GM21381 (cell line): Measurements from ENCODE around the gene UTP20.

Experiments used
- ATAC-seq: cut with Tn5 transposase; IDR thresholded peaks from one replicate; pipeline ENCODE4 v1.9.1; 2021; ENCODE audit warnings: mild to moderate bottlenecking, moderate library complexity; ENCODE audit not compliant: unreplicated experiment

Gene UTP20

DNA sequence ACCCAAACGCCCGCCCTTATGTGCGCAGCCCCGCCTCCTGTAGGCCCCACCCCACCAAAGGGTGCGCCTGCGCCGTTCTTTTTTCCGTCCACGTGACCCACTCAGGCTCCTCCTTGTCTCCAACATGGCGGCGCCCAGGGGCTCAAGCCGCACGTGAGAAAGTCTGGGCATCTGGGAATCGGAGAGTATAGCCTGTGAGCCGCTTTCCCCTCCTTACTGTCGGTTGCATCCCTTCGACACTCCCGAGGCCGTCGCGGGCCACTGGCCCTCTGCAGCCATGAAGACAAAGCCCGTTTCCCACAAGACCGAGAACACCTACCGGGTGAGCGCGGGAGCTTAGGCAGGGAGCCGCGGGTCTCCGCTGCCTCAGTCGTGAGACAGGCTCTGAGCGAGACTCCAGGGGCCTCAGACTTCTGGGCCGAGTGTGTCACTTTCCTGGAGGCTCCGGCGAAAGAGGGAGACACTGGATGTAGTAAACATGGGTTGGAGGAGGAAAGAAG is at the start of gene UTP20:
UTP20 (plus strand) TSS at position 100 of the 500 bp plus-strand sequence; CDS start at position 278, 178 bp downstream.
- peak; percentile 99 for ATAC-seq

DNA sequence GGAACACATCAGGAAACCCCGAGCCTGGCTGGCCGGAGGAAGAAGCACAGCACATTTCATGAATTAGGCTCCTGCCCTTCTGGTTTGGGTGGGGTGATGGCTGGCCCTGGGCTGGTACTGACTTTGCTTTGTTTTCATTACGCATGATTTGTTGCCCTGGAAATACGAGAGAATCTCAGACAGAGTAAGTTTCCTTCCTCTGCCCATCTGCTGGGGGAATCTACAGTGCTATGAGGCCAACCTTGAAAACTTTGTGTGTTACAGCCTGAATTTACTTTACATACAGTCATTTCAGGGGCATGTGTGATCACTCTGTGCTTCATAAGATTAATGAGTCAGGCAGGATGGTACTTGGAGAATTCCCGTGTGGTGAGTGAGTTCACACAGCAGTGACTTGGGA is 49.4 kb upstream of the UTP20 start:
- no peak for ATAC-seq

DNA sequence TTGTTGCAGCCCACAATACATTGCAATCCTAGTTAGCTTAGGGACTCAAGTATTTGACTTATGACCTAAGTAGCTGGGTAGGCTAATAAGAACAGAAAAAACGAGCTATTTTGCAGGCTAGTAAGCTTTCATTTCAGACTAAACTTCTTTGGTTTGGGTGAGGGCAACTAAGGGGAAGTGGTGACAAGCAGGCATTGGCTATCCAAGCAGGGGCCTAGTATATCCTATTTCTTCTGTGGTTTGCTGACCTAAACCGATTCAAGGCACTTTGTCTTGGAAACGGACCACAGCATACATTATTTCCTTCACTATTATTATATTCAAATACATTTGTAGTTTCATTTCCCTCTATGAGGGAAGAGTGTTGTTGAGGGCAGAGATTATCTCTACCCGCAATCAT is 48.3 kb upstream of the UTP20 start:
- no peak for ATAC-seq

GRCh38 chr12:101235686-101236085 is 44.2 kb upstream of the UTP20 start:
- ATAC-seq: no peak

- ATAC-seq: no peak
Measured at GRCh38 chr12:101238306-101238705, 41.6 kb upstream of the UTP20 start.

DNA sequence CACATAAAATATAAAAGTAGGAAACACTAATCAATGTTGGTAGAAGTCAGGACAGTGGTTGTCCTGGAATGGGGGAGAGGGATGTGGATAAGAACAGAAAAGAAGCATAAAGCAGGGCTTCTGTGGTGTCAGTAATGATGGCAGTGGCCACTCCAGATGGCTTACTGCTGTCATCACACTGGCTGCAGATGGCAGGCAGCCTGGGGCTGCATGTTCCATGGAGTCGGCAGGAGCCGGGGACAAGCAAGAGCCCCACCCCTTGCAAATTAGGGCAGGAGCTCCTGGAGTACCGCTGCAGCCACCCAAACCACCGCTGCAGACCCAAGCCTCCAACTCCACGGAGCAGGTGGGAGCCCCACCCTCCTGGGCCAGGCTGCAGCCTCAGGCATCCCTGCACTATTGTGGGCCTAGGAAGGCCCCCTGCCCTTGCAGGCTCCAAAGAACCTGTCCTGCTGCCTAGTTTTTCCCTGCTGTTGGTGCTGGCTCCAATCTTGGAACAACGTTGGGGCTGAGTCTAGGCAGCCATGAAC is 41.0 kb upstream of the UTP20 start:
- ATAC-seq: no peak

DNA sequence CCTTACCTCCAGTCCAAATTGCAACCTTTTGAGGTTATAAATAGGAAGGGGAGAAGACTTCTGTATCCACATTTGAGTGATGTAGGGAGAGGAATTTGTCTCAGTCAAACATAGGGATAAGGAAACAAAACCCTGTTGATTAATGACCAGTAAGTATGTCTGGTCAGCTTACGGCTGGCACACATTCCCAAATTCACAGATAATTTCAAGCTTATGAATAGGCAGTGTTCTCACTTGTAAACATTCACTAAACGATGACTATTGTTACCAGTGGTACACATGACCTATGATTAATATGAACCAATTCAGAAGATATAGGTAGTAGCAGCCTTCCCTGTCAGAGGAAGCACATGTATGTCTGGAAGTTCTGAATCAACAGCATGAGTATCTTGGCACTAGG is 36.8 kb upstream of the UTP20 start:
- ATAC-seq: no peak

- ATAC-seq: no peak
Measured at GRCh38 chr12:101243616-101244015, 36.3 kb upstream of the UTP20 start.

DNA sequence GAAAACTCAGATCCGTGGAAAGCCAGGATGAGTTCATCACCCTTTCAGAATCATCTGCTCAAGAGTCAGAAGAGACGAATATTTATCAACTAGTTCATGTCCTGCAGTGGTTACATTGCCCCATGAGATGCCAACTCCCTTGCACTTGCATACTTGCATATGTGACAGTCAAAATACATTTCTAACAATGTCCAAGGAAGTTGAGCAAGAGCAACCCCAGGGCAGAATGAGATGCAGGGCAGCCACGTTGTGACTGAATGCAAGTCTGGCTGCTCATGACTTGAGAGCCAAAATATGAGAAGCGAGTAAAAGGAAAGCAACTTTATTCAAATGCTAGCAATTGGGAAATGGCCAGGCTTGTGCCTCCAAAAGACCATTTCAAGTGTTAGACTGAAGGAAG is 23.6 kb upstream of the UTP20 start:
- no peak for ATAC-seq

GRCh38 chr12:101257357-101257756 is 22.5 kb upstream of the UTP20 start:
- no peak for ATAC-seq

GRCh38 chr12:101267111-101267510 is 12.8 kb upstream of the UTP20 start:
- ATAC-seq: no peak

- ATAC-seq: no peak
Measured at GRCh38 chr12:101276433-101276832, 3.5 kb upstream of the UTP20 start.

GRCh38 chr12:101277443-101277842 is 2.5 kb upstream of the UTP20 start:
- ATAC-seq: no peak

- no peak for ATAC-seq
Measured at GRCh38 chr12:101287357-101287756, 7.5 kb downstream of the UTP20 start.

- no peak for ATAC-seq
Measured at GRCh38 chr12:101297661-101298060, 17.8 kb downstream of the UTP20 start.

DNA sequence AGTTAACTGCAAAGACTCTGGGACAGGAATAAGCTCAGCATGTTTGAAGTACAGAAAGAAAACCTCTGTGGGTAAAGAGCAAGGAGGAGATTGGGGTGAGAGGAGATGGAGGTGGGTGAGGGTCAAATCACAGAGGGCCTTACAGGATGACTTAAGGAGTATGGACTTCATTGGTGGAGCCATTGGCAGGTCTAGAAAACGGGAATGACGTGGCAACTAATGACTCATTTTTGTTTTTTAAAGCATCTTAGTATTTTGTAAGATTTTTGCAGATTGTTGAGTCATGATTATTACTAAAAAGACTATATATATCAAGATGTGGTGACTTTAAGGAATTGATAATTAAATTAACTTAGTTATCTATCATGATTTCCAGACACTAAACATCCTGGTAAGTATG is 18.5 kb downstream of the UTP20 start:
- ATAC-seq: no peak

DNA sequence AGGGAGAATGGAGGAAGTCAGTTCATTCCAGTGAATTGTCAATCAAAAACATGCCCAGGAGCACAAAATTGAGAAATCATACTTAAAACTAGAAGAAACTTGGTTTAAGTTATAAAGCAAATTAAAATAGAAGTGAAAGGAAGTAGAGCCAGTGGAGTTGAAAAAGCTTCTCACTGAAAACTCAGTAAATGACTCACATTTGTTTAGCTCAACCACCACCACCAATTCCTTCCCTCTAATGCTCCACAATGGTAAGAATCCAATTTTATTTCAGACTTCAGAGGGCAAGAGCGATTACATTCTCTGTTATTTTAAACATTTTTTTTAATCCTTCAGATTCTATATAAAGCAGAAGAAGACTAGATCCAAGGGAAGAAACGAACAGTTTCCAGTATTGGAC is 19.4 kb downstream of the UTP20 start:
- no peak for ATAC-seq

DNA sequence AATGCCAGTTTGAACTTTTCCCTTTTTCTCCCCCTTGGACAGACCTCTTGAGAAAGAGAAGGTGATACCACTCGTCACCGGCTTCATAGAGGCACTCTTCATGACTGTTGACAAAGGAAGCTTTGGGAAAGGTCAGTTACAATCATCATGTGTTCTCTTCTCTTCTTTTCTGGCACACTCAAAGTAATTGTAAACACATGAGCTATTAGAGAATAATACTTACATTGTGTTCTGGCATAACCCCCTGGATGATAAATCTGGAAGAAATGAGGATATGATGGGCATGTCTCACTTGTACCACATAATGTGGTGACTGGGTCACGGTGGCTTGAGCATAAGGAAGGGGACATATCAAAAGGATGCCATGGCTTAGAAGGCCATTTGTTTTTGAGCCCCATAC is 20.0 kb downstream of the UTP20 start:
- ATAC-seq: no peak

- ATAC-seq: no peak
Measured at GRCh38 chr12:101302741-101303140, 22.8 kb downstream of the UTP20 start.

GRCh38 chr12:101305226-101305779 is 25.4 kb downstream of the UTP20 start:
- no peak for ATAC-seq

GRCh38 chr12:101305794-101306193 is 25.9 kb downstream of the UTP20 start:
- ATAC-seq: no peak

DNA sequence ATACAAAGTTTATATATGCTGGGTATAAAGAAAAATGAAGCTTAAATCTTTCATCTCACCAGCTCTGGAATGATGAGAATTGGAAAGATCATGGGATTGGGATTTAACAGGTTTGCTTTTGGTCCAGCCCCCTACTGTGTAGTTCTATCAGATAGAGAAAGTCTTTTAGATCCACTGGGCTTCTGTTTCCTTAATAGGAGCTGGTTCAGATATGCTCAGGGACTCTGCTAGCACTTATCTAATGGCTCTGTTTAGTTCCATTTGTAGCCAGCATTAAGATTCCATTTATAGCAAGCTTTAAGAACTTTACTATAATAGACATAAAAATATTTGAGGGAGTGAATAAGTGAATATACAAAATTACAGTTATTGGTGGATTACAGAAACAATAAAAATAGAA is 42.6 kb downstream of the UTP20 start:
- ATAC-seq: no peak

DNA sequence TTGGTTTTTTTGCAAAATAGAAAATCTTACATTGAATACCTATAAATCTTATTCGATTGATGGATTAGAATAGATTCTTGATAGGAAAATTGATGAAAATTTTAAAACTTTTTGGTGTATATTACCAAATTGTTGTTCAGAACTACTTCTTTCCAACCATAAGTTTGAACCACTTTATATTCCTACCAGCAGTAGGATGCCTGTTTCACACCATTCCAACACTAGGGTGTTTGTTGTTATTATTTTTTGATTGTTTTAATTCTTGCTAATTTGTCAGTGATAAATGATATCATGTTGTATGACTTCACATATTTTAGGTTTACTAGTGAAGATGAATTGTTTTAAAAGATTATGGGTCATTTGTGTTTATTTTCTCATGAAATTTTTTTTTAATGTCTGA is 43.4 kb downstream of the UTP20 start:
- no peak for ATAC-seq
